GM23338 (cell line): ENCODE results near the gene MLLT3. TPM values are rescaled to one million over a fixed set of nuclear protein-coding genes. Genes with fewer than 3 reads are reported as not detected.

Experiments used
- ATAC-seq: fragments of 200-7000 bp; cut with Tn5 transposase; 3 replicates; pipeline ENCODE4 v1.9.1; 2020
- DNase-seq: peaks from one replicate; pipeline ENCODE4 v3.0.0-alpha.2; 2015; ENCODE audit warnings: low spot score
- H2AFZ ChIP-seq: fragments of 200-600 bp; sonication (generic); 2 replicates; pipeline ENCODE4 v1.8.0; 2016; ENCODE audit warnings: antibody characterized with exemption, mild to moderate bottlenecking, moderate library complexity
- H3F3A ChIP-seq: fragments of 200-600 bp; sonication (generic); replicated peaks from 2 replicates; pipeline ENCODE4 v1.8.0; 2017; ENCODE audit warnings: antibody characterized with exemption, mixed run types, low read depth
- H3K27ac ChIP-seq: fragments of 200-600 bp; sonication (generic); 2 replicates; pipeline ENCODE4 v1.6.1; 2016; ENCODE audit warnings: low read depth
- H3K27me3 ChIP-seq: fragments of 200-600 bp; sonication (generic); 2 replicates; pipeline ENCODE4 v1.8.0; 2016; ENCODE audit warnings: mild to moderate bottlenecking, mixed run types, moderate library complexity; ENCODE audit not compliant: insufficient read depth
- H3K36me3 ChIP-seq: fragments of 200-600 bp; sonication (generic); 2 replicates; pipeline ENCODE4 v1.8.0; 2016; ENCODE audit warnings: mild to moderate bottlenecking; ENCODE audit not compliant: insufficient read depth
- H3K4me1 ChIP-seq: fragments of 200-600 bp; sonication (generic); 2 replicates; pipeline ENCODE4 v1.8.0; 2016; ENCODE audit warnings: mild to moderate bottlenecking, moderate library complexity; ENCODE audit not compliant: insufficient read depth
- H3K4me2 ChIP-seq: fragments of 200-600 bp; sonication (generic); 2 replicates; pipeline ENCODE4 v1.7.1; 2017; ENCODE audit warnings: mixed run types
- H3K4me3 ChIP-seq: fragments of 200-600 bp; sonication (generic); 2 replicates; pipeline ENCODE4 v1.6.1; 2016; ENCODE audit warnings: mixed run types
- H3K79me2 ChIP-seq: fragments of 200-600 bp; sonication (generic); replicated peaks from 2 replicates; pipeline ENCODE4 v1.8.0; 2017; ENCODE audit warnings: mild to moderate bottlenecking; ENCODE audit not compliant: insufficient read depth
- H3K9me2 ChIP-seq: fragments of 200-600 bp; sonication (generic); 2 replicates; pipeline ENCODE4 v1.8.0; 2017; ENCODE audit not compliant: insufficient read depth
- H4K20me1 ChIP-seq: fragments of 200-600 bp; sonication (generic); replicated peaks from 2 replicates; pipeline ENCODE4 v1.8.0; 2017; ENCODE audit warnings: mild to moderate bottlenecking; ENCODE audit not compliant: insufficient read depth
- H3K27ac Mint-ChIP-seq: 2 replicates; pipeline ENCODE4 v1.8.0; 2020; ENCODE audit warnings: inconsistent platforms, mild to moderate bottlenecking, moderate library complexity, mixed read lengths
- H3K27me3 Mint-ChIP-seq: 3 replicates; pipeline ENCODE4 v1.8.0; 2022; ENCODE audit warnings: low read depth, mild to moderate bottlenecking, moderate library complexity, mixed read lengths, inconsistent platforms; ENCODE audit not compliant: insufficient read depth, poor library complexity
- H3K36me3 Mint-ChIP-seq: 3 replicates; pipeline ENCODE4 v1.8.0; 2021; ENCODE audit warnings: low read depth, mild to moderate bottlenecking, inconsistent platforms, moderate library complexity, mixed read lengths
- H3K4me1 Mint-ChIP-seq: 3 replicates; pipeline ENCODE4 v1.8.0; 2020; ENCODE audit warnings: mild to moderate bottlenecking, inconsistent platforms, mixed read lengths
- H3K4me3 Mint-ChIP-seq: 3 replicates; pipeline ENCODE4 v1.8.0; 2021; ENCODE audit warnings: moderate library complexity, mild to moderate bottlenecking, inconsistent platforms, mixed read lengths
- H3K9me3 Mint-ChIP-seq: 3 replicates; pipeline ENCODE4 v1.8.0; 2020; ENCODE audit warnings: moderate library complexity, mild to moderate bottlenecking, inconsistent platforms, mixed read lengths
- CREB1 ChIP-seq: fragments of 250-450 bp; sonication (Bioruptor Pico); IDR thresholded peaks from 2 replicates; pipeline ENCODE4 v1.5.0; 2020; ENCODE audit warnings: low read depth, mild to moderate bottlenecking, moderate library complexity
- EZH2 ChIP-seq: fragments of 200-600 bp; sonication (generic); IDR thresholded peaks from one replicate; pipeline ENCODE4 v1.8.0; 2017; ENCODE audit warnings: antibody characterized with exemption, mild to moderate bottlenecking, low read depth; ENCODE audit not compliant: unreplicated experiment
- REST ChIP-seq: IDR thresholded peaks from one replicate; pipeline ENCODE4 v1.6.1; 2018; ENCODE audit warnings: antibody characterized with exemption; ENCODE audit not compliant: unreplicated experiment
- polyA plus RNA-seq: library from polyadenylated mRNA; unstranded; fragments of >200 nt; fragmentation: Nextera tagmentation; extraction: Ambion mirVana; gene quantifications from 2 replicates; pipeline ENCODE4 v1.2.1, GENCODE V29; 2016
- total RNA-seq: library from RNA; depleted of rRNA; stranded (reverse); fragments of >200 nt; shearing (Covaris generic); gene quantifications from 2 replicates; pipeline ENCODE4 v1.2.3, GENCODE V29; 2014
- TF ChIP-seq, protein P1 (sequence below): fragments of 250-450 bp; sonication (Bioruptor Pico); IDR thresholded peaks from 2 replicates; pipeline ENCODE4 v1.5.0; 2020; ENCODE audit warnings: mild to moderate bottlenecking, moderate library complexity

Gene MLLT3
- total and polyA plus RNA-seq, 2 experiments from 2014 or later = 7.5 to 9.5 TPM

DNA sequence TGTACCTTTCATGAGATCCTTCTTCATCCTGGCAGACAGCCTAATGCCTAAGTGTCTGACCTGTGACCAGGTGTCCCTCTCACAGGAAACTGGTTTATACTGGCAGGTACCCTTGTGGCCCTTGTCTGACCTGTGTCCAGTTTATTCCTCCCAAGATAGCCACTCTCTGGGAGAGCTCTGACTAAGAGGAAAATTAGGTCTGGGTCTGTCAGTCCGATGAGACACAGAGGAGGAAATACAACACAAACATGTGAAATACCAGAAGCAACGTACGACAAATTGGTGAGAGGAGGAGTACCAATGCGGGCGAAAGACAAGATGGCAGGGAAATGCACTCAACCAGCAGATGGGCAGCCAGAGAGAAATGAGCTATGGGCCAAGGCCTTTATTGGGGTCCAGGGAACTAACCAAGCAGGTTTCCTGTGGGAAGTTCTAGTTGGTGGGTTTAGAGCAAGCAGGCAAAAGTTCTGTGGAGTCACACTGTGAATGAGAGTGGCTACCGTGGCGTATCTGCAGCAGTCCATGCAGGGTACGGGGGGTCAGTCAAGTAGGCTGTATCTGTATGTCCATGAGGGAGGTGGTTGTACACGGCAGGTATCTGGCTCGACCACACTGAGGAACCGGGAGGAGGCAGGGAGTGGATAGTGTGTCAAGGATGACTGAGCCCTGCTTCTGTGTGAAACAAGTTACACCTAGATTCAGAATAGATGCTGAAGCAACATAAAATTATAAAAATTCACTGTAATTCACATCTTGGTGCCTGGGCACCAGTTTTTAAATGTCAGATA lies 109.0 kb downstream of the MLLT3 start:
- Histone ChIP-seq H3K79me2 (no peaks in the 10 kb centered on the region), H4K20me1 (no peaks in the 10 kb centered on the region), H3K36me3 (no peaks in the 10 kb centered on the region), H3K9me2 (no peaks in the 10 kb centered on the region), H2AFZ (no peak overlapping the region), H3K27me3 (no peaks in the 10 kb centered on the region), H3K4me1 (0 out of 2 replicates have a peak, but pooled peaks cover 2% of the 10 kb centered on the region), H3K27ac (no peak overlapping the region), H3F3A (no peaks in the 10 kb centered on the region), H3K4me2 (no peak overlapping the region), H3K4me3 (no peak overlapping the region)
- H3K27me3 Mint-ChIP-seq = peaks cover 1% of the 10 kb centered on the region
- no peak for TF ChIP-seq CREB1 (CRISPR knock-in tag)
- TF ChIP-seq, protein P1, sequence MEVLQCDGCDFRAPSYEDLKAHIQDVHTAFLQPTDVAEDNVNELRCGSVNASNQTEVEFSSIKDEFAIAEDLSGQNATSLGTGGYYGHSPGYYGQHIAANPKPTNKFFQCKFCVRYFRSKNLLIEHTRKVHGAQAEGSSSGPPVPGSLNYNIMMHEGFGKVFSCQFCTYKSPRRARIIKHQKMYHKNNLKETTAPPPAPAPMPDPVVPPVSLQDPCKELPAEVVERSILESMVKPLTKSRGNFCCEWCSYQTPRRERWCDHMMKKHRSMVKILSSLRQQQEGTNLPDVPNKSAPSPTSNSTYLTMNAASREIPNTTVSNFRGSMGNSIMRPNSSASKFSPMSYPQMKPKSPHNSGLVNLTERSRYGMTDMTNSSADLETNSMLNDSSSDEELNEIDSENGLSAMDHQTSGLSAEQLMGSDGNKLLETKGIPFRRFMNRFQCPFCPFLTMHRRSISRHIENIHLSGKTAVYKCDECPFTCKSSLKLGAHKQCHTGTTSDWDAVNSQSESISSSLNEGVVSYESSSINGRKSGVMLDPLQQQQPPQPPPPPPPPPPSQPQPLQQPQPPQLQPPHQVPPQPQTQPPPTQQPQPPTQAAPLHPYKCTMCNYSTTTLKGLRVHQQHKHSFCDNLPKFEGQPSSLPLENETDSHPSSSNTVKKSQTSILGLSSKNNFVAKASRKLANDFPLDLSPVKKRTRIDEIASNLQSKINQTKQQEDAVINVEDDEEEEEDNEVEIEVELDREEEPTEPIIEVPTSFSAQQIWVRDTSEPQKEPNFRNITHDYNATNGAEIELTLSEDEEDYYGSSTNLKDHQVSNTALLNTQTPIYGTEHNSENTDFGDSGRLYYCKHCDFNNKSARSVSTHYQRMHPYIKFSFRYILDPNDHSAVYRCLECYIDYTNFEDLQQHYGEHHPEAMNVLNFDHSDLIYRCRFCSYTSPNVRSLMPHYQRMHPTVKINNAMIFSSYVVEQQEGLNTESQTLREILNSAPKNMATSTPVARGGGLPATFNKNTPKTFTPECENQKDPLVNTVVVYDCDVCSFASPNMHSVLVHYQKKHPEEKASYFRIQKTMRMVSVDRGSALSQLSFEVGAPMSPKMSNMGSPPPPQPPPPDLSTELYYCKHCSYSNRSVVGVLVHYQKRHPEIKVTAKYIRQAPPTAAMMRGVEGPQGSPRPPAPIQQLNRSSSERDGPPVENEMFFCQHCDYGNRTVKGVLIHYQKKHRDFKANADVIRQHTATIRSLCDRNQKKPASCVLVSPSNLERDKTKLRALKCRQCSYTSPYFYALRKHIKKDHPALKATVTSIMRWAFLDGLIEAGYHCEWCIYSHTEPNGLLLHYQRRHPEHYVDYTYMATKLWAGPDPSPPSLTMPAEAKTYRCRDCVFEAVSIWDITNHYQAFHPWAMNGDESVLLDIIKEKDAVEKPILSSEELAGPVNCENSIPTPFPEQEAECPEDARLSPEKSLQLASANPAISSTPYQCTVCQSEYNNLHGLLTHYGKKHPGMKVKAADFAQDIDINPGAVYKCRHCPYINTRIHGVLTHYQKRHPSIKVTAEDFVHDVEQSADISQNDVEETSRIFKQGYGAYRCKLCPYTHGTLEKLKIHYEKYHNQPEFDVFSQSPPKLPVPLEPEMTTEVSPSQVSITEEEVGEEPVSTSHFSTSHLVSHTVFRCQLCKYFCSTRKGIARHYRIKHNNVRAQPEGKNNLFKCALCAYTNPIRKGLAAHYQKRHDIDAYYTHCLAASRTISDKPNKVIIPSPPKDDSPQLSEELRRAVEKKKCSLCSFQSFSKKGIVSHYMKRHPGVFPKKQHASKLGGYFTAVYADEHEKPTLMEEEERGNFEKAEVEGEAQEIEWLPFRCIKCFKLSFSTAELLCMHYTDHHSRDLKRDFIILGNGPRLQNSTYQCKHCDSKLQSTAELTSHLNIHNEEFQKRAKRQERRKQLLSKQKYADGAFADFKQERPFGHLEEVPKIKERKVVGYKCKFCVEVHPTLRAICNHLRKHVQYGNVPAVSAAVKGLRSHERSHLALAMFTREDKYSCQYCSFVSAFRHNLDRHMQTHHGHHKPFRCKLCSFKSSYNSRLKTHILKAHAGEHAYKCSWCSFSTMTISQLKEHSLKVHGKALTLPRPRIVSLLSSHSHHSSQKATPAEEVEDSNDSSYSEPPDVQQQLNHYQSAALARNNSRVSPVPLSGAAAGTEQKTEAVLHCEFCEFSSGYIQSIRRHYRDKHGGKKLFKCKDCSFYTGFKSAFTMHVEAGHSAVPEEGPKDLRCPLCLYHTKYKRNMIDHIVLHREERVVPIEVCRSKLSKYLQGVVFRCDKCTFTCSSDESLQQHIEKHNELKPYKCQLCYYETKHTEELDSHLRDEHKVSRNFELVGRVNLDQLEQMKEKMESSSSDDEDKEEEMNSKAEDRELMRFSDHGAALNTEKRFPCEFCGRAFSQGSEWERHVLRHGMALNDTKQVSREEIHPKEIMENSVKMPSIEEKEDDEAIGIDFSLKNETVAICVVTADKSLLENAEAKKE = no peak
- TF ChIP-seq EZH2 = no peak
- no peak for TF ChIP-seq REST
- peaks cover 8% of the 10 kb centered on the region for H3K4me1 Mint-ChIP-seq
- no peak overlapping the region for H3K4me3 Mint-ChIP-seq
- no peak for DNase-seq
- no peaks in the 10 kb centered on the region for H3K36me3 Mint-ChIP-seq
- peak overlapping the region; percentile 25; the same call in 1 of the 2 replicates for H3K27ac Mint-ChIP-seq
- ATAC-seq = no peak
- H3K9me3 Mint-ChIP-seq = no peaks in the 10 kb centered on the region
